ENCODE results near the gene PITX1.

DNA sequence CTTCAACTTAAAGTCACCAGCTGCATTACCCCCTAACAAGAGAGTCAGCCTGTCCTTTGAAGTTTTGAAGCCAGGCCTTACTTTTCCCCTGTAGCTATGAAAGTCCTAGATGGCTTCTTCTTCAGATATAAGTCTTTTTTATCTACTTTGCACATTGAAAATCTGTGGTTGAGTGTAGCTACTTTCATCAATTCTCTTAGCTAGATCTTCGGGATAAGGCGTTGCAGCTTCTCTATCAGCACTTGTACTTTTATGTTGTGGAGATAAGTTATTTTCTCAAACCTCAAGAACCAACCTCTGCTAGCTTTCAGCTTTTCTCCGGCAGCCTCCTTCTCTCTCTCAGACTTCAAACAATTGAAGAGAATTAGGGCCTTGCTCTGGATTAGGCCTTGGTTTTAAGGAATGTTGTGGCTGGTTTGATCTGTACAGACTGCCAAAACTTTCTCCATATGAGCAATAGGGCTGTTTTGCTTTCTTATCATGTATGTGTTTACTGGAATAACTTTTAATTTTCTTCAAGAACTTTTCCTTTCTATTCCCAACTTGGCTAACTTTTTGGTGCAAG is 44.7 kb downstream of the PITX1 start:
- TF ChIP-seq, protein P1, sequence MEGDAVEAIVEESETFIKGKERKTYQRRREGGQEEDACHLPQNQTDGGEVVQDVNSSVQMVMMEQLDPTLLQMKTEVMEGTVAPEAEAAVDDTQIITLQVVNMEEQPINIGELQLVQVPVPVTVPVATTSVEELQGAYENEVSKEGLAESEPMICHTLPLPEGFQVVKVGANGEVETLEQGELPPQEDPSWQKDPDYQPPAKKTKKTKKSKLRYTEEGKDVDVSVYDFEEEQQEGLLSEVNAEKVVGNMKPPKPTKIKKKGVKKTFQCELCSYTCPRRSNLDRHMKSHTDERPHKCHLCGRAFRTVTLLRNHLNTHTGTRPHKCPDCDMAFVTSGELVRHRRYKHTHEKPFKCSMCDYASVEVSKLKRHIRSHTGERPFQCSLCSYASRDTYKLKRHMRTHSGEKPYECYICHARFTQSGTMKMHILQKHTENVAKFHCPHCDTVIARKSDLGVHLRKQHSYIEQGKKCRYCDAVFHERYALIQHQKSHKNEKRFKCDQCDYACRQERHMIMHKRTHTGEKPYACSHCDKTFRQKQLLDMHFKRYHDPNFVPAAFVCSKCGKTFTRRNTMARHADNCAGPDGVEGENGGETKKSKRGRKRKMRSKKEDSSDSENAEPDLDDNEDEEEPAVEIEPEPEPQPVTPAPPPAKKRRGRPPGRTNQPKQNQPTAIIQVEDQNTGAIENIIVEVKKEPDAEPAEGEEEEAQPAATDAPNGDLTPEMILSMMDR (IDR thresholded peaks at IDR 0.05) = no peak
- TF ChIP-seq POLR2A (IDR thresholded peaks at IDR 0.05) = no peak
